M059J (cell line): ENCODE measurements around the gene SCN3B. TPM values are rescaled to one million over a fixed set of nuclear protein-coding genes. Genes with fewer than 3 reads are reported as not detected.
A peak's percentile ranks its signal among the peaks of the same experiment; 100 is the strongest.
"Not testable (repeated sequence)": the region's sequence is repeated elsewhere in the genome, so short reads cannot be mapped to it uniquely, and the experiment has no call there.

Source experiments
- DNase-seq: peaks from one replicate; pipeline ENCODE4 v3.0.0-alpha.2; 2012; ENCODE audit warnings: low read depth
- total RNA-seq: library from RNA; depleted of rRNA; stranded (reverse); fragments of >200 nt; shearing (Covaris generic); gene quantifications from 2 replicates; pipeline ENCODE4 v1.2.3, GENCODE V29; 2014; rRNA removed

Gene SCN3B
- total RNA-seq: 0.20 TPM in 1 of 2 replicates, not detected in the other

GRCh38 chr11:123654566-123655081 lies at the start of gene SCN3B:
Gene SCN3B, minus strand, starts transcription at chr11:123654624. Its CDS starts 823 bp downstream, at chr11:123653801.
- DNase-seq: peak; percentile 62

- DNase-seq: no peak
Measured at GRCh38 chr11:123702696-123703095, 48.3 kb upstream of the SCN3B start.

GRCh38 chr11:123702139-123702538 lies 47.7 kb upstream of the SCN3B start:
- DNase-seq: no peak

- DNase-seq: no peak
Measured at GRCh38 chr11:123700772-123701171, 46.3 kb upstream of the SCN3B start.

- no peak for DNase-seq
Measured at GRCh38 chr11:123698546-123699127, 44.2 kb upstream of the SCN3B start.

- no peak for DNase-seq
Measured at GRCh38 chr11:123696183-123696582, 41.8 kb upstream of the SCN3B start.

- DNase-seq: no peak
Measured at GRCh38 chr11:123695231-123695630, 40.8 kb upstream of the SCN3B start.

- no peak for DNase-seq
Measured at GRCh38 chr11:123694551-123694950, 40.1 kb upstream of the SCN3B start.

GRCh38 chr11:123692961-123693360 lies 38.5 kb upstream of the SCN3B start:
- no peak for DNase-seq

- DNase-seq: peak; percentile 56
Measured at GRCh38 chr11:123690485-123690884, 36.1 kb upstream of the SCN3B start.

GRCh38 chr11:123684601-123685000 lies 30.2 kb upstream of the SCN3B start:
- DNase-seq: no peak

- DNase-seq: no peak
Measured at GRCh38 chr11:123683428-123684170, 29.2 kb upstream of the SCN3B start.

GRCh38 chr11:123682696-123683410 lies 28.4 kb upstream of the SCN3B start:
- DNase-seq: no peak

- no peak for DNase-seq
Measured at GRCh38 chr11:123681030-123681429, 26.6 kb upstream of the SCN3B start.

GRCh38 chr11:123678246-123678645 lies 23.8 kb upstream of the SCN3B start:
- no peak for DNase-seq

GRCh38 chr11:123677510-123677909 lies 23.1 kb upstream of the SCN3B start:
- DNase-seq: no peak

GRCh38 chr11:123674297-123674696 lies 19.9 kb upstream of the SCN3B start:
- DNase-seq: no peak

- DNase-seq: no peak
Measured at GRCh38 chr11:123672568-123672967, 18.1 kb upstream of the SCN3B start.

GRCh38 chr11:123671534-123671933 lies 17.1 kb upstream of the SCN3B start:
- no peak for DNase-seq

GRCh38 chr11:123670081-123670480 lies 15.7 kb upstream of the SCN3B start:
- no peak for DNase-seq

GRCh38 chr11:123665306-123665705 lies 10.9 kb upstream of the SCN3B start:
- DNase-seq: no peak

GRCh38 chr11:123659965-123660364 lies 5.5 kb upstream of the SCN3B start:
- not testable (repeated sequence) for DNase-seq

GRCh38 chr11:123659311-123659710 lies 4.9 kb upstream of the SCN3B start:
- no peak for DNase-seq
